ENCODE measurements around the gene PCLO.

DNA sequence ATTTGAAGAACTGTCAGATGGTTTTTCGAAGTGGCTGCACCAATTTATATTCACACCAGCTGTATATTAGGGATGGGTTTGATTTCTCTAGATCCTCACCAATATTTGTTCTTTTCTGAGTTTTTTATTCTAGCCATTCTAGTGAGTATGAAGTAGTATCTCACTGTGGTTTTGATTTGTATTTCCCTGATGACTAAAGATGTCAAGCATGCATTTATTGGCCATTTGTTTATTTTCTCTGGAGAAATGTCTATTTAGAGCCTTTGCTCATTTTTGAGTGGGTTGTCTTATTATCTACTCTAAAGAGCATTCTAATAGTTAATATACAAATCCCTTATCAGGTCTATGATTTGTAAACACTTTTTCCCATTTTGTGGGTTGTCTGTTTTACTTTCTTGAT, 123.9 kb downstream of the PCLO start:
- TF ChIP-seq YY1 (IDR thresholded peaks at IDR 0.05; ENCODE audit: insufficient read depth, insufficient read length): no peak
- no peak for TF ChIP-seq SUZ12 (IDR thresholded peaks at IDR 0.05; ENCODE audit: extremely low read depth, insufficient read depth, insufficient read length)
- no peak for TF ChIP-seq ZNF274 (IDR thresholded peaks at IDR 0.05; ENCODE audit: low read depth, low read length)

All from NT2/D1 (cell line).